SK-N-SH (cell line): Measurements from ENCODE around the gene SUCLA2. TPM values are rescaled to one million over a fixed set of nuclear protein-coding genes. Genes with fewer than 3 reads are reported as not detected.

Experiments
- CTCF ChIA-PET: fragments of 300-600, 350-600 bp; formaldehyde crosslinking; extraction: SDS; loops from one replicate; lab custom pipeline; 2021; lab: Yijun Ruan, JAX
- POLR2A ChIA-PET: fragments of 350-600 bp; sonication (Branson Sonifier 250); formaldehyde crosslinking; extraction: SDS; loops from one replicate; lab custom pipeline; 2020; ENCODE audit warnings: antibody characterized with exemption, inconsistent platforms; lab: Yijun Ruan, JAX
- DNase-seq: peaks from one replicate; pipeline ENCODE4 v3.0.0; 2012
- H2AFZ ChIP-seq: fragments of 200-600 bp; sonication (generic); 2 replicates; pipeline ENCODE4 v1.8.1; 2016; ENCODE audit warnings: antibody characterized with exemption, mild to moderate bottlenecking, low read depth
- H3F3A ChIP-seq: fragments of 200-600 bp; sonication (generic); replicated peaks from 2 replicates; pipeline ENCODE3; 2016; ENCODE audit warnings: antibody characterized with exemption, mild to moderate bottlenecking; ENCODE audit not compliant: insufficient read depth
- H3K27ac ChIP-seq, 2 experiments: fragments of 200-500 bp in 1 of 2; fragments of 200-600 bp in 1 of 2; sonication (Bioruptor generic) in 1 of 2; sonication (generic), shearing (Covaris generic) in 1 of 2; 2 replicates each; pipeline versions ENCODE4 v1.5.1 to v1.6.1; 2014 to 2016; ENCODE audit warnings: low read depth in 2 of 2, inconsistent platforms in 1 of 2, low read length in 1 of 2, mild to moderate bottlenecking in 1 of 2, mixed read lengths in 1 of 2
- H3K27me3 ChIP-seq: fragments of 200-600 bp; sonication (generic), shearing (Covaris generic); 2 replicates; pipeline ENCODE4 v1.6.1; 2016; ENCODE audit warnings: mixed run types; ENCODE audit not compliant: insufficient read depth
- H3K36me3 ChIP-seq, 2 experiments: fragments of 200-500 bp in 1 of 2; fragments of 200-600 bp in 1 of 2; sonication (Bioruptor generic) in 1 of 2; sonication (generic) in 1 of 2; replicated peaks in 1 of 2; 2 replicates each; pipeline versions ENCODE3 to v1.5.1; 2014 to 2016; ENCODE audit warnings: low read length in 1 of 2, mild to moderate bottlenecking in 1 of 2; ENCODE audit not compliant: insufficient read depth in 2 of 2, control insufficient read depth in 1 of 2
- H3K4me1 ChIP-seq, 2 experiments: fragments of 200-500 bp in 1 of 2; fragments of 200-600 bp in 1 of 2; sonication (Bioruptor generic) in 1 of 2; sonication (generic), shearing (Covaris generic) in 1 of 2; 2 replicates each; pipeline versions ENCODE4 v1.5.1 to v1.6.1; 2014 to 2016; ENCODE audit warnings: low read depth in 1 of 2, low read length in 1 of 2, mixed run types in 1 of 2; ENCODE audit not compliant: insufficient read depth in 2 of 2, control insufficient read depth in 1 of 2
- H3K4me2 ChIP-seq: fragments of 200-600 bp; sonication (generic), shearing (Covaris generic); 2 replicates; pipeline ENCODE4 v1.6.1; 2017; ENCODE audit warnings: mixed run types
- H3K4me3 ChIP-seq, 2 experiments: fragments of 200-500 bp in 1 of 2; fragments of 200-600 bp in 1 of 2; sonication (Bioruptor generic) in 1 of 2; sonication (generic), shearing (Covaris generic) in 1 of 2; 2 replicates each; pipeline versions ENCODE4 v1.5.1 to v1.8.1; 2014 to 2016; ENCODE audit warnings: low read depth in 2 of 2, inconsistent platforms in 1 of 2, low read length in 1 of 2, mild to moderate bottlenecking in 1 of 2, mixed read lengths in 1 of 2, moderate library complexity in 1 of 2
- H3K79me2 ChIP-seq: fragments of 200-600 bp; sonication (generic); 2 replicates; pipeline ENCODE4 v1.8.1; 2017; ENCODE audit warnings: mild to moderate bottlenecking; ENCODE audit not compliant: insufficient read depth
- H3K9ac ChIP-seq: fragments of 200-600 bp; sonication (generic); 2 replicates; pipeline ENCODE4 v1.6.1; 2017; ENCODE audit warnings: mixed run types
- H3K9me2 ChIP-seq: fragments of 200-600 bp; sonication (generic); 2 replicates; pipeline ENCODE4 v1.6.1; 2017; ENCODE audit warnings: mixed run types
- H3K9me3 ChIP-seq: fragments of 200-600 bp; sonication (generic); 2 replicates; pipeline ENCODE4 v1.6.1; 2017; ENCODE audit warnings: mixed run types, mild to moderate bottlenecking, moderate library complexity
- H4K20me1 ChIP-seq: fragments of 200-600 bp; sonication (generic); 2 replicates; pipeline ENCODE4 v1.6.1; 2017; ENCODE audit warnings: mild to moderate bottlenecking, mixed run types; ENCODE audit not compliant: insufficient read depth
- EZH2phosphoT487 ChIP-seq: fragments of 200-600 bp; sonication (generic); IDR thresholded peaks from 2 replicates; pipeline ENCODE4 v1.6.1; 2017; ENCODE audit warnings: low read depth, mixed run types, mild to moderate bottlenecking, antibody characterized with exemption, moderate library complexity, borderline replicate concordance
- FOSL2 ChIP-seq: IDR thresholded peaks from 2 replicates; pipeline ENCODE4 v1.4.0; 2012; ENCODE audit warnings: low read depth, mild to moderate bottlenecking, moderate library complexity, borderline replicate concordance
- GABPA ChIP-seq: IDR thresholded peaks from 2 replicates; pipeline ENCODE4 v1.4.0; 2012; ENCODE audit warnings: low read depth, mild to moderate bottlenecking
- GATA2 ChIP-seq: sonication (generic); formaldehyde crosslinking; IDR thresholded peaks from 2 replicates; pipeline ENCODE4 v1.5.0; 2020; ENCODE audit warnings: mild to moderate bottlenecking, missing genetic modification reagents
- IRF3 ChIP-seq: fragments of 150-350 bp; IDR thresholded peaks from 2 replicates; pipeline ENCODE4 v1.6.1; 2016; ENCODE audit warnings: mild to moderate bottlenecking, low read depth, low read length
- MAX ChIP-seq: IDR thresholded peaks from 2 replicates; pipeline ENCODE4 v1.4.0; 2012; ENCODE audit warnings: low read depth
- MXI1 ChIP-seq: IDR thresholded peaks from 2 replicates; pipeline ENCODE4 v1.6.1; 2012; ENCODE audit warnings: mild to moderate bottlenecking, low read depth, low read length, improper control_type of control experiment
- NFIC ChIP-seq: IDR thresholded peaks from 2 replicates; pipeline ENCODE4 v1.4.0; 2012; ENCODE audit warnings: borderline replicate concordance
- NRF1 ChIP-seq: IDR thresholded peaks from 2 replicates; pipeline ENCODE4 v1.6.1; 2012; ENCODE audit warnings: low read depth, mild to moderate bottlenecking, low read length
- PBX3 ChIP-seq: IDR thresholded peaks from 2 replicates; pipeline ENCODE4; 2012
- RCOR1 ChIP-seq: fragments of 150-350 bp; IDR thresholded peaks from 2 replicates; pipeline ENCODE4 v1.6.1; 2017; ENCODE audit warnings: antibody characterized with exemption, low read length
- REST ChIP-seq: IDR thresholded peaks from 2 replicates; pipeline ENCODE4 v1.6.1; 2012; ENCODE audit warnings: mild to moderate bottlenecking, low read depth, low read length, moderate library complexity
- RFX5 ChIP-seq: IDR thresholded peaks from 2 replicates; pipeline ENCODE4 v1.6.1; 2012; ENCODE audit warnings: mild to moderate bottlenecking, improper control_type of control experiment, low read length
- RXRA ChIP-seq: IDR thresholded peaks from 2 replicates; pipeline ENCODE4 v1.4.0; 2012; ENCODE audit warnings: low read depth, mild to moderate bottlenecking, borderline replicate concordance
- SMC3 ChIP-seq: IDR thresholded peaks from 2 replicates; pipeline ENCODE4 v1.6.1; 2012; ENCODE audit warnings: low read depth, low read length, improper control_type of control experiment
- TCF12 ChIP-seq: IDR thresholded peaks from 2 replicates; pipeline ENCODE4 v1.4.0; 2012
- TEAD4 ChIP-seq: IDR thresholded peaks from 2 replicates; pipeline ENCODE4 v1.4.0; 2012; ENCODE audit warnings: mild to moderate bottlenecking, borderline replicate concordance; ENCODE audit not compliant: insufficient read depth
- WGBS: methylation state at CpG from one replicate; pipeline ENCODE4 v1.1.6; 2017; ENCODE audit warnings: low lambda C conversion rate; 5-methylcytosine and 5-hydroxymethylcytosine counted together
- polyA plus RNA-seq, 3 experiments: library from polyadenylated mRNA; depleted of rRNA; stranded (reverse); fragments of >200 nt; gene quantifications; 2 replicates each; pipeline ENCODE4 v1.2.3, GENCODE V29; 2012
- TF ChIP-seq, protein P1 (sequence below): IDR thresholded peaks from 2 replicates; pipeline ENCODE4 v1.4.0; 2012; ENCODE audit warnings: low read depth, borderline replicate concordance

The SUCLA2 gene
- polyA plus RNA-seq, 1 of the 3 experiments (the other 2 are of a cell fraction): 24.8 TPM

DNA sequence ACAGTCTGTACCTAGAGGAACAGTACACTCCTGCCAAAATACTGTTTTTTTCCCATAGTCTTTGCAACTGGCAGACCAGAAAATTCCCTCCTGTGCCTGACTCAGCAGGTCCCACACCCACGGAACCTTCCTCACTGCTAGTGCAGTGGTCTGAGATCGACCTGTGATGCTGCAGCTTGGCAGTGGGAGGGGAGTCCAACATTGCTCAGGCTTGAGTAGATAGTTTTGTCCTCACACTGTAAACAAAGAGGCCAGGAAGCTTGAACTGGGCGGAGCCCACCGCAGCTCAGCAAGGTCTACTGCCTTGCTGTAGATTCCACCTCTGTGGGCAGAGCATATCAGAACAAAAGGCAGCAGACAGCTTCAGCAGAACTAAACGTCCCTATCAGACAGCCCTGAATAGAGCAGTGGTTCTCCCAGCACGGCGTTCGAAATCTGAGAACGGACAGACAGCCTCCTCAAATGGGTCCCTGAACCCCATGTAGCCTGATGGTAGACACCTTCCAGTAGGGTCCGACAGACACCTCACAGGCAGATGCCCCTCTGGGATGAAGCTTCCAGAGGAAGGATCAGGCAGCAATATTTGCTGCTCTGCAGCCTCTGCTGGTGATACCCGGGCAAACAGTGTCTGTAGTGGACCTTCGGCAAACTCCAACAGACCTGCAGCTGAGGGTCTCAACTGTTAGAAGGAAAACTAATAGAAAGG lies 92.7 kb downstream of the SUCLA2 start:
- ChIA-PET CTCF (interaction anchor here (0.5 kb wide), 1 partner anchor 22 kb away, joined by 3 read pairs; no protein-coding TSS in a partner anchor), POLR2A (no interaction called here)
- Histone ChIP-seq H3F3A (no peaks in the 10 kb centered on the region), H2AFZ (no peak overlapping the region), H3K4me3 (no peak overlapping the region), H3K9me3 (no peaks in the 10 kb centered on the region), H3K9me2 (no peaks in the 10 kb centered on the region), H4K20me1 (no peaks in the 10 kb centered on the region), H3K79me2 (no peaks in the 10 kb centered on the region), H3K27ac (no peak overlapping the region), H3K4me2 (no peak overlapping the region), H3K4me1 (peaks cover 0 to 3% of the 10 kb centered on the region in 2 experiments; a peak in 1 of 4 replicates), H3K9ac (no peak overlapping the region), H3K36me3 (no peaks in the 10 kb centered on the region), H3K27me3 (no peaks in the 10 kb centered on the region)
- WGBS: 63% methylated on average over 6 of the region's 12 CpGs
- TF ChIP-seq, protein P1, sequence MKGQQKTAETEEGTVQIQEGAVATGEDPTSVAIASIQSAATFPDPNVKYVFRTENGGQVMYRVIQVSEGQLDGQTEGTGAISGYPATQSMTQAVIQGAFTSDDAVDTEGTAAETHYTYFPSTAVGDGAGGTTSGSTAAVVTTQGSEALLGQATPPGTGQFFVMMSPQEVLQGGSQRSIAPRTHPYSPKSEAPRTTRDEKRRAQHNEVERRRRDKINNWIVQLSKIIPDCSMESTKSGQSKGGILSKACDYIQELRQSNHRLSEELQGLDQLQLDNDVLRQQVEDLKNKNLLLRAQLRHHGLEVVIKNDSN: no peak
- TF ChIP-seq RCOR1 (no peak), FOSL2 (no peak), MAX (no peak), IRF3 (no peak), TEAD4 (no peak), RFX5 (no peak), MXI1 (no peak), REST (no peak), NRF1 (no peak), GABPA (no peak), GATA2 (CRISPR knock-in tag) (no peak), PBX3 (no peak), EZH2phosphoT487 (no peak), SMC3 (no peak), RXRA (no peak), NFIC (no peak), TCF12 (no peak)
- no peak for DNase-seq
